ENCODE data around the gene DDX17.

Gene DDX17

DNA sequence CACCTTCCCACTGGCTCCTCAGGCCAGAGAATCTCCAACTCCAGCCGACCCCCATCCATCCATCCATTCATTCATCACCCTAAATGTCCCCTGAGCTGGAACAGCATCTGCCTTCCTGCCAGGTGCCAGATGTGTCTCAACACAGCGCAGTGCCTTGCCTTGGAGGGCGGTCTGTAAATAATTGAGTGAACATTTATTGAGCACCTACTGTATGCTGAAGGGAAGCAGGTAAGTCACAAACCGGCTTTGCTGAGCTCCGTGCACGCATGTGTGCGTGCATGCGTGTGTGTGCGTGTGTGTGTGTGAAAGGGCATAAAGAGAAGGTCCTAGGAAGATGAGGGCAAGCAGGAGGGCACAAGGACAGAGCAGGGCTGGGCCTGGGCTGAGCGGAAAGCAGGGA lies 61.3 kb downstream of the DDX17 start:
- ChIA-PET POLR2A (no interaction called here), CTCF (interaction anchor here (1.1 to 1.5 kb wide), 2 partner anchors 11 to 31 kb away, joined by 3 read pairs; no protein-coding TSS in a partner anchor)
- TF ChIP-seq, protein P1, sequence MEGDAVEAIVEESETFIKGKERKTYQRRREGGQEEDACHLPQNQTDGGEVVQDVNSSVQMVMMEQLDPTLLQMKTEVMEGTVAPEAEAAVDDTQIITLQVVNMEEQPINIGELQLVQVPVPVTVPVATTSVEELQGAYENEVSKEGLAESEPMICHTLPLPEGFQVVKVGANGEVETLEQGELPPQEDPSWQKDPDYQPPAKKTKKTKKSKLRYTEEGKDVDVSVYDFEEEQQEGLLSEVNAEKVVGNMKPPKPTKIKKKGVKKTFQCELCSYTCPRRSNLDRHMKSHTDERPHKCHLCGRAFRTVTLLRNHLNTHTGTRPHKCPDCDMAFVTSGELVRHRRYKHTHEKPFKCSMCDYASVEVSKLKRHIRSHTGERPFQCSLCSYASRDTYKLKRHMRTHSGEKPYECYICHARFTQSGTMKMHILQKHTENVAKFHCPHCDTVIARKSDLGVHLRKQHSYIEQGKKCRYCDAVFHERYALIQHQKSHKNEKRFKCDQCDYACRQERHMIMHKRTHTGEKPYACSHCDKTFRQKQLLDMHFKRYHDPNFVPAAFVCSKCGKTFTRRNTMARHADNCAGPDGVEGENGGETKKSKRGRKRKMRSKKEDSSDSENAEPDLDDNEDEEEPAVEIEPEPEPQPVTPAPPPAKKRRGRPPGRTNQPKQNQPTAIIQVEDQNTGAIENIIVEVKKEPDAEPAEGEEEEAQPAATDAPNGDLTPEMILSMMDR (IDR thresholded peaks at IDR 0.05; ENCODE audit: control extremely low read depth, extremely low read depth, low read depth, missing control alignments): no peak
- DNase-seq (ENCODE audit: extremely low spot score): no peak

DNA sequence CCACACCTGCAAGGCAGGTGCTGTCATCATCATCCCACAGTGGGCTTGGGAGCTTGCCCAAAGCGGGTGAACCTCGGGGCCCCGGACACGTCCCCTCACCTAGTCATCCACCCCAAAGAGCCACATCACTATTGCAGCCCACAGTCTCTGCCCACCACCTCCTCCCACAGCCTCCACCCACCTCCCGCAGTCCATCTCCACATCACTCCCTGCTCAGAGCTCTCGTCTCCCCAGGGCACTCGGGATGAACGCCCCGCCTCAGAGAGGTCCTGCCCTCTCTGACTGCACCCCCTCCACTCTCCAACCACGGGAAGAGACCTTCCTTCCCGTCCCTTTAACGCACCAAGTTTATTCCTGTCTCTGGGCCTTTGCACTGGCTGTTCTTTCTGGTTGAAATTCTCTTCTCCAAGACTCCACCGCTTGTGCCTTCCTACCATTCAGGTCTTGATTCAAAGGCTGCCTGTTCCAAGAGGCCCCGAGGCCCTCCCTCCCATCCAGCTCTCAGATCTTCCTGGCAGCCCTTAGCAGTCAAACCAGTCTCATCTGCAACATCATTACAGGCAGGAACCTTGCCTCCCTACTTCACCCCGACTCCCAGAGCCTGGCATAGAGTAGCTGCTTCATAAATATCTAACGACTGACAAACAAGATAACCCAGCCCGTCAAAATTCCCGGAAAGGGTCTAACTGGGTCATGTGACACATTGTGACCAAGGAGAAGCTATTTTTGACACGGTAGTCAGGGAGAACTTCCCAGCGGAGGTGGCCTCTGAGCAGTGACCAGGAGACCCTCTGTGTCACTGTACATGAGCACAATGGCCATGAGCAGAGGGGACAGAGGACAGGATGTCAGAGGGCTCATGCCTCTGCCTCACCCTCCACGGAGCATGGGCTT lies 62.2 kb downstream of the DDX17 start:
- ChIA-PET CTCF (interaction anchor here (1.1 kb wide), 1 partner anchor 10 kb away, joined by 3 read pairs; no protein-coding TSS in a partner anchor), POLR2A (no interaction called here)
- TF ChIP-seq, protein P1 (IDR thresholded peaks at IDR 0.05; ENCODE audit: control extremely low read depth, extremely low read depth, low read depth, missing control alignments): no peak
- no peak for DNase-seq (ENCODE audit: extremely low spot score)

DNA sequence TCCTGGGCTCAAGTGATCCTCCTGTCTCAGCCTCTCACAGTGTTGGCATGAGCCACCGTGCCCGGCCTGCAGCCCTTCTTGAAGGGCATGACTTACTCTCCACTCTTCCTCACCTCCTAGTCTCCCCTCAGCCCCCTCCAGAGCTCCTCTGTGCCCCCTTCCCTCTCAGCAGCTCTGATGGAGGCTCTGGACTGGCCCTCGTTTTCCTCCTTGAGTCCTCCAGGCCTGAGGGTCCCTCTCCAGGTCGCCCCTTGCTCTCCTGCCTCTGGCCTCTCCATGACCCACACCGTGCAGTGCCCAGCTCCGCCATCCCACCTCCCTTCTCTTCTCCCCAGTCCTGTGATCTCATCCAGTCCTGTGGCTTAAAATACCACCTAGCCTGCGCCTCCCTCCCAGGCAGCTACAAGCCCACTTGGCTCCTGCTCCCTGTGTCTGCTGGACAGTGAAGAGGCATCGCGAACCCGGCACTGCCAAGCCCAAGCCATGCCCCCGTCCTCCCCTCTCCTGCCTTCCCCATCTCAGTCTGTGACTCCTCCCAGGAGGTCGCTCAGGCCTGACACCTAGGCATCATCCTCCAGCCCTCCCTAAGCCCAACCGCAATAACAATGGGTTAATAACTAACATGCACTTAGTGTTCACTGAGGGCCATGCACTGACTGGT lies 63.0 kb downstream of the DDX17 start:
- ChIA-PET POLR2A (interaction anchor here (0.6 kb wide), 1 partner anchor 260 kb away, joined by 4 read pairs; no protein-coding TSS in a partner anchor), CTCF (no interaction called here)

DNA sequence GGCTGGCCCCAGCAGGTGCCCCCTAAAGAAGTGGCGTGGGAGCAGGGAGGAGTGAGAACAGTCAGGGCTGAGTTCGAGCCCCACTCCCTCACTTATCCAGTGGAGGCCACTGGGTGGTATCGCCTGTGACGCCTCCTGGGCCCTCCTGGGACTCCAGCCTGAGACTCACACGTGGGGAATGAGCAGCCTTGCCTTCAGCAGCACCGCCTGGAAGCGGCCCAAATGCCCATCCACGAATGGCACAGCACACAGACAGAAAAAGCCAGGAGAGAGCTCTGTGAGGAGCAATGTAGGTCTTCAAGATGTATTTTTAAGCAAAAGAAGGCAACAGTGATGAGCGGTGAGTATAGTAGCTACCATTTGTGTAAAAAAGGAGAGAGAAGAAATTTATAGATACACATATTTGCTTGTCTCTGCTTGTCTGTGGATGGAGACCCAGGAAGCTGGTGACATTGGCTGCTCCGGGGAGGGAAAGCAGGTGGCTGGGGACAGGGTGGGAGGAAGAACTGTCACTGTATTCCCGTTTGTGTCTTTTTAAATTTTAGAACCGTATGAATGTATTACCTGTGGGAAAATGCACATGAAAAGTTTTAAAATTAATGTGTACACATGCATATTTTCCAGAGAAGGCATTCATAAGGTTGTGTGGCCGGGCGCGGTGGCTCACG lies 64.4 kb downstream of the DDX17 start:
- TF ChIP-seq, protein P1 (IDR thresholded peaks at IDR 0.05; ENCODE audit: control extremely low read depth, extremely low read depth, low read depth, missing control alignments): no peak
- POLR2A ChIA-PET: no interaction called here
- CTCF ChIA-PET: no interaction called here
- DNase-seq (ENCODE audit: extremely low spot score): no peak

More for the DNA sequence above, 63.0 kb downstream of the DDX17 start:
- TF ChIP-seq, protein P1 (IDR thresholded peaks at IDR 0.05; ENCODE audit: control extremely low read depth, extremely low read depth, low read depth, missing control alignments): no peak
- no peak for DNase-seq (ENCODE audit: extremely low spot score)

DNA sequence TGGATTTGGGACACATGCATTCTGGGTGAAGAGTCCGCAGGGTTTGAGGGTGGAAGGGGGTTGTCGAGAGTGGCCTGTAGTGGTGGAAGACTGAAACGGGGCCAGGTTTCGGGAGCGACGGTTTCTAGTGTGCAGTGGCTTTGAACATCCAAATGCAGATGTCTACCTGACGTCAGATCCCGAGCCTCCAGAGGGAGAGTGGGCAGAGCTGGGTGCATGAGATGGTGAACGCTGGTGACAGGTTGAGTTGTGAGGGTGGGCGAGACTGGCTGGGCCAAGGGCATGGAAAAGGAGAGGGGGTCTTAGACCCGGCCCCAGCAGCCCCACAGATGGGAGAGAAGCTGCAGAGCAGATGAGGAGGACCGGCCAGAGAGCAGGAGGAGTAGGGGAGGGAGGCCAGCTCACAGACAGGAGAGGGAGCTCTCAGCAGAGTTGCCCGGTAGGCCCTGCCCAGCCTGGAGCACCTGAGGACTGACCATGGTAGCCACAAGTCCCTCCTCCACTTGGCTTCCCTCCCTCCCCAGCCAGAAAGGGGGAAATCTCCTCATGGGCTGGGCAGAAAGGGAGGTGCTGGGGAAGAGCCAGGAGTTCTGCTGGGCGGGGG lies 65.3 kb downstream of the DDX17 start:
- TF ChIP-seq, protein P1 (IDR thresholded peaks at IDR 0.05; ENCODE audit: control extremely low read depth, extremely low read depth, low read depth, missing control alignments): no peak
- CTCF ChIA-PET: interaction anchor here (1.2 kb wide), 1 partner anchor 264 kb away, joined by 3 read pairs; no protein-coding TSS in a partner anchor
- DNase-seq (ENCODE audit: extremely low spot score): no peak
- POLR2A ChIA-PET: no interaction called here

DNA sequence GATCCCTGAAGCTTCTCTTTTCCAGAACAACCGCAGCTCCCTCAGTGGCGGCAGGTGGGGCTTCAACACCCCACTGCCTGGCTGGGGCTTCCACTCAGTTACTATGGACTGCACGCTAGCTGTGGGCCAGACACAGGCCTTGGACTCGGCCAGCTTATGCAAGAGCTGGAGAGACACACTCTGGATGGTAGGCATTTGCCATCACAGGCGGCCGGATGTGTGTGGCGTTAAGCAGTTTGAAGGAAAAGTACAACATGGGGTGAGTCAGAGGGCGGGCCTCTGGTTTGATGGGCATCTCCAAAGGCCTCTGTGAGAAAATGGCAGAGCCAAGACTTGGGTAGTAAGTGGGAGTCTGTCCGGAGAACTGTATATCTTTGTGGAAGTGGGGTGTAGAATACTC lies 68.7 kb downstream of the DDX17 start:
- ChIA-PET CTCF (no interaction called here), POLR2A (no interaction called here)
- TF ChIP-seq, protein P1 (IDR thresholded peaks at IDR 0.05; ENCODE audit: control extremely low read depth, extremely low read depth, low read depth, missing control alignments): no peak
- DNase-seq (ENCODE audit: extremely low spot score): no peak
